ENCODE data around the gene STX8.

The STX8 gene

DNA sequence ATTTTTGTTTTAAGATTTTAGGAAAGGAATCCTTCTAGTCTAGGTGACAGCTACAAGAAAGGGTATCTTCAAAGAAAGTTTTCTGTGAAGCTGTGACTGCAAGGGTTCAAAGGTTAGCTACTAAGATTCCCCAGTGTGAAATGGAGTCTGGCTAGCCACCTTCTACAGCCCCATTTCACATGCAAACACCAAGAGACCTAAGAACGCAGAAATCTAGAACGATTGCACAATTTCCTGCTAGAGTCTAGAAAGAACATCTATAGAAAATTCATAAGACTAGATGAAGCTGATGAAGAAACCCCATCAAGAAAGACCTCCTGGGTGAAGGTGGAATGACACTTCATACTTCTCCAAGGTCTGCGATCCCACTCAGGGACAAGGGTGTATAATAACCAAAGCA, 77.1 kb downstream of the STX8 start:
- ChIA-PET CTCF (no interaction called here), POLR2A (no interaction called here)
- DNase-seq (ENCODE audit: extremely low spot score): no peak
- no peak for TF ChIP-seq FOXM1 (IDR thresholded peaks at IDR 0.05; ENCODE audit: borderline replicate concordance)
- no peak for TF ChIP-seq ELF4 (IDR thresholded peaks at IDR 0.05)
- no peak for TF ChIP-seq ZNF384 (IDR thresholded peaks at IDR 0.05)
- TF ChIP-seq ARNT (IDR thresholded peaks at IDR 0.05): no peak
- no peak for TF ChIP-seq FOXA1 (IDR thresholded peaks at IDR 0.05)
- TF ChIP-seq L3MBTL2 (conservative IDR thresholded peaks at IDR 0.05): no peak
- no peak for TF ChIP-seq FOXK2 (IDR thresholded peaks at IDR 0.05)
- TF ChIP-seq TARDBP (IDR thresholded peaks at IDR 0.05): no peak

- CTCF ChIA-PET: no interaction called here
- no peak for DNase-seq (ENCODE audit: extremely low spot score)
- TF ChIP-seq CTBP1 (IDR thresholded peaks at IDR 0.05; ENCODE audit: borderline replicate concordance): no peak
- TF ChIP-seq, protein P1, sequence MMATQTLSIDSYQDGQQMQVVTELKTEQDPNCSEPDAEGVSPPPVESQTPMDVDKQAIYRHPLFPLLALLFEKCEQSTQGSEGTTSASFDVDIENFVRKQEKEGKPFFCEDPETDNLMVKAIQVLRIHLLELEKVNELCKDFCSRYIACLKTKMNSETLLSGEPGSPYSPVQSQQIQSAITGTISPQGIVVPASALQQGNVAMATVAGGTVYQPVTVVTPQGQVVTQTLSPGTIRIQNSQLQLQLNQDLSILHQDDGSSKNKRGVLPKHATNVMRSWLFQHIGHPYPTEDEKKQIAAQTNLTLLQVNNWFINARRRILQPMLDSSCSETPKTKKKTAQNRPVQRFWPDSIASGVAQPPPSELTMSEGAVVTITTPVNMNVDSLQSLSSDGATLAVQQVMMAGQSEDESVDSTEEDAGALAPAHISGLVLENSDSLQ (IDR thresholded peaks at IDR 0.05): no peak
- no peak for TF ChIP-seq SUZ12 (IDR thresholded peaks at IDR 0.05)
- no peak for TF ChIP-seq LEF1 (IDR thresholded peaks at IDR 0.05; ENCODE audit: borderline replicate concordance)
- no peak for TF ChIP-seq HDGF (IDR thresholded peaks at IDR 0.05; ENCODE audit: borderline replicate concordance)
- TF ChIP-seq FOXM1 (IDR thresholded peaks at IDR 0.05; ENCODE audit: borderline replicate concordance): no peak
- TF ChIP-seq BHLHE40 (IDR thresholded peaks at IDR 0.05; ENCODE audit: borderline replicate concordance): no peak
- no peak for TF ChIP-seq NFRKB (IDR thresholded peaks at IDR 0.05)
- no peak for TF ChIP-seq SP1 (IDR thresholded peaks at IDR 0.05)
- POLR2A ChIA-PET: no interaction called here
Observed at GRCh38 chr17:9488556-9488955, 87.1 kb downstream of the STX8 start.

DNA sequence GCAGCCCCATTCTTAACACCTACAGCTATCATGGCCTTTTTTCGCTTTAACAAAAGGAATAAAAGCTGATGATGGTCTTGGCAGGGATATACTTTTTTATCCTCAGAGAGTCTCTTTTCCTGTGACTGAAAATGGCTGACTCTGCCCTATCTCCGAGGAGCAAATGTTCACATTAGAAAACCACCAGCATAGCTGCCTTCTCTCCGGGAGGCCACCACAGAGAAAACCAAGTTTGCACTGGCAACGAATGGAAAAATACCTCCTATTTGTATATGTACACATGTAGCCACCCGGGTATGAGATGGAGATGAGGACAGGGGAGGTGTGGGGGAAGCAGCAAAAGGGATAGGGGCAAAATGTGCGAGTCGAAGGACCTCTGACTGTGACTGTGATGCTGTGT, 88.2 kb downstream of the STX8 start:
- no peak for DNase-seq (ENCODE audit: extremely low spot score)
- TF ChIP-seq ELF4 (IDR thresholded peaks at IDR 0.05) (no peak), HDGF (IDR thresholded peaks at IDR 0.05; ENCODE audit: borderline replicate concordance) (no peak), SUZ12 (IDR thresholded peaks at IDR 0.05) (no peak), FOXK2 (IDR thresholded peaks at IDR 0.05) (no peak), NFRKB (IDR thresholded peaks at IDR 0.05) (no peak), SP1 (IDR thresholded peaks at IDR 0.05) (no peak), BHLHE40 (IDR thresholded peaks at IDR 0.05; ENCODE audit: borderline replicate concordance) (no peak), L3MBTL2 (conservative IDR thresholded peaks at IDR 0.05) (no peak), CTBP1 (IDR thresholded peaks at IDR 0.05; ENCODE audit: borderline replicate concordance) (no peak), ZNF384 (IDR thresholded peaks at IDR 0.05) (no peak), LEF1 (IDR thresholded peaks at IDR 0.05; ENCODE audit: borderline replicate concordance) (no peak)
- TF ChIP-seq, protein P1 (IDR thresholded peaks at IDR 0.05): no peak
- CTCF ChIA-PET: no interaction called here
- POLR2A ChIA-PET: no interaction called here

GRCh38 chr17:9484789-9485188, 90.8 kb downstream of the STX8 start:
- POLR2A ChIA-PET: no interaction called here
- TF ChIP-seq FOXA1 (IDR thresholded peaks at IDR 0.05): no peak
- TF ChIP-seq L3MBTL2 (conservative IDR thresholded peaks at IDR 0.05): no peak
- TF ChIP-seq NFRKB (IDR thresholded peaks at IDR 0.05): no peak
- TF ChIP-seq ARNT (IDR thresholded peaks at IDR 0.05): no peak
- TF ChIP-seq, protein P1 (IDR thresholded peaks at IDR 0.05): no peak
- TF ChIP-seq BHLHE40 (IDR thresholded peaks at IDR 0.05; ENCODE audit: borderline replicate concordance): no peak
- TF ChIP-seq SUZ12 (IDR thresholded peaks at IDR 0.05): no peak
- no peak for TF ChIP-seq LEF1 (IDR thresholded peaks at IDR 0.05; ENCODE audit: borderline replicate concordance)
- TF ChIP-seq TARDBP (IDR thresholded peaks at IDR 0.05): no peak
- no peak for TF ChIP-seq FOXM1 (IDR thresholded peaks at IDR 0.05; ENCODE audit: borderline replicate concordance)
- no peak for TF ChIP-seq ELF4 (IDR thresholded peaks at IDR 0.05)
- no peak for TF ChIP-seq SP1 (IDR thresholded peaks at IDR 0.05)
- no peak for TF ChIP-seq ZNF384 (IDR thresholded peaks at IDR 0.05)
- TF ChIP-seq HDGF (IDR thresholded peaks at IDR 0.05; ENCODE audit: borderline replicate concordance): no peak
- TF ChIP-seq FOXK2 (IDR thresholded peaks at IDR 0.05): no peak
- CTCF ChIA-PET: no interaction called here
- DNase-seq (ENCODE audit: extremely low spot score): no peak

DNA sequence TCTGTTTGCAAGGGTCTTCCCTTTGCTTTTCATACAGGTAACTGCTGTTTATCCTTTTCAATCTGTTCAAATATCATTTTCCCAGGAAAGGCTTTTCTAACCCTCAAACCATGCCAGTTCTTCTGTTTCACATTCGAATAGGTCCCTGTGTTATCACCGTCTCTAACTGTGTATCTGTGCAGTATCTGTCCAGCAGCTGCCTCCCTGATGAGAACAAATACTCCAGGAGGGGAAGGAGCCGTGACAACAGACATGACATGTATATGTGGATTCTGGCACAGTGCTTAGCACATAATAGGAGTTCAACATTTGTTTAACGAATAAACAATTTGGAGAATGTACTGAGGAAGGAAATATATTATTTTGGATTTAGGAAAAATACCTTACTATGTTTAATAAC, 95.7 kb downstream of the STX8 start:
- ChIA-PET POLR2A (no interaction called here), CTCF (no interaction called here)
- DNase-seq (ENCODE audit: extremely low spot score): no peak
- TF ChIP-seq LEF1 (IDR thresholded peaks at IDR 0.05; ENCODE audit: borderline replicate concordance): no peak
- no peak for TF ChIP-seq SP1 (IDR thresholded peaks at IDR 0.05)
- no peak for TF ChIP-seq HDGF (IDR thresholded peaks at IDR 0.05; ENCODE audit: borderline replicate concordance)
- TF ChIP-seq FOXK2 (IDR thresholded peaks at IDR 0.05): no peak
- no peak for TF ChIP-seq FOXA1 (IDR thresholded peaks at IDR 0.05)
- no peak for TF ChIP-seq L3MBTL2 (conservative IDR thresholded peaks at IDR 0.05)
- TF ChIP-seq ELF4 (IDR thresholded peaks at IDR 0.05): no peak
- no peak for TF ChIP-seq ARNT (IDR thresholded peaks at IDR 0.05)
- TF ChIP-seq FOXM1 (IDR thresholded peaks at IDR 0.05; ENCODE audit: borderline replicate concordance): no peak
- no peak for TF ChIP-seq ZNF384 (IDR thresholded peaks at IDR 0.05)
- no peak for TF ChIP-seq BHLHE40 (IDR thresholded peaks at IDR 0.05; ENCODE audit: borderline replicate concordance)
- TF ChIP-seq NFRKB (IDR thresholded peaks at IDR 0.05): no peak
- no peak for TF ChIP-seq CTBP1 (IDR thresholded peaks at IDR 0.05; ENCODE audit: borderline replicate concordance)
- TF ChIP-seq, protein P1 (IDR thresholded peaks at IDR 0.05): no peak
- no peak for TF ChIP-seq SUZ12 (IDR thresholded peaks at IDR 0.05)
- no peak for TF ChIP-seq TARDBP (IDR thresholded peaks at IDR 0.05)

DNA sequence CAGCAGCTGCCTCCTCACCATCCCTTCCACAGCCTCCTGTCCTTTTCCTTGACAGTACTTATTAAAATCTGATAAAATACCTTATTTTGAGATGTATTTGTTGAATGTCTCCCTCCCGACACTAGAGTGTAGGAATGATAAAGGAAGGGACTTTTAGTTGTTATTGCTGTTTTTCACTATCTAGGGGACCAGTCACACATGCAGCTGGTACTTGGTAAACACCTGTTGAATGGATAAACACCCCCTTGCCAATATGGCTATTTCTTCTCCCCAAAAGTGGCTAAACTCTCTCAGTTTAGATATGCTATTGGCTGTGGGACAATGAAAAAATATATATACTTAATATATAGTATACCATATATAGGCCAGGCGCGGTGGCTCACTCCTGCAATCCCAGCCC, 96.7 kb downstream of the STX8 start:
- ChIA-PET CTCF (no interaction called here), POLR2A (no interaction called here)
- TF ChIP-seq TARDBP (IDR thresholded peaks at IDR 0.05) (no peak), CTBP1 (IDR thresholded peaks at IDR 0.05; ENCODE audit: borderline replicate concordance) (no peak), L3MBTL2 (conservative IDR thresholded peaks at IDR 0.05) (no peak), FOXK2 (IDR thresholded peaks at IDR 0.05) (no peak)
- DNase-seq (ENCODE audit: extremely low spot score): no peak
